GM23248 (cell line): ENCODE data around the gene SCYL1. TPM values are rescaled to one million over a fixed set of nuclear protein-coding genes. Genes with fewer than 3 reads are reported as not detected.
A peak's percentile ranks its signal among the peaks of the same experiment; 100 is the strongest.

Source experiments
- DNase-seq: peaks from one replicate; pipeline ENCODE4 v3.0.0-alpha.2; 2015
- H2AFZ ChIP-seq: fragments of 200-600 bp; sonication (generic); 2 replicates; pipeline ENCODE4 v1.6.1; 2016; ENCODE audit warnings: antibody characterized with exemption
- H3F3A ChIP-seq: fragments of 200-600 bp; sonication (generic); 2 replicates; pipeline ENCODE4 v1.6.1; 2016; ENCODE audit warnings: mild to moderate bottlenecking, antibody characterized with exemption, mixed run types; ENCODE audit not compliant: insufficient read depth
- H3K27ac ChIP-seq: fragments of 200-600 bp; sonication (generic); 2 replicates; pipeline ENCODE4 v1.5.1; 2016; ENCODE audit warnings: mild to moderate bottlenecking
- H3K27me3 ChIP-seq: fragments of 200-600 bp; sonication (generic); replicated peaks from 2 replicates; pipeline ENCODE4 v1.6.1; 2016; ENCODE audit warnings: mild to moderate bottlenecking; ENCODE audit not compliant: insufficient read depth
- H3K36me3 ChIP-seq: fragments of 200-600 bp; sonication (generic); 2 replicates; pipeline ENCODE4 v1.6.1; 2016; ENCODE audit warnings: low read depth, mild to moderate bottlenecking
- H3K4me1 ChIP-seq: fragments of 200-600 bp; sonication (generic); 2 replicates; pipeline ENCODE4 v1.6.1; 2016; ENCODE audit warnings: mild to moderate bottlenecking; ENCODE audit not compliant: insufficient read depth
- H3K4me2 ChIP-seq: fragments of 200-600 bp; sonication (generic); one replicate; pipeline ENCODE4 v1.6.1; 2016; ENCODE audit warnings: mild to moderate bottlenecking; ENCODE audit not compliant: unreplicated experiment
- H3K4me3 ChIP-seq: fragments of 200-600 bp; sonication (generic); 2 replicates; pipeline ENCODE4 v1.5.1; 2016; ENCODE audit warnings: mild to moderate bottlenecking
- H3K79me2 ChIP-seq: fragments of 200-600 bp; sonication (generic); 2 replicates; pipeline ENCODE4 v1.6.1; 2016; ENCODE audit warnings: mild to moderate bottlenecking; ENCODE audit not compliant: insufficient read depth
- H3K9ac ChIP-seq: fragments of 200-600 bp; sonication (generic); 2 replicates; pipeline ENCODE4 v1.6.1; 2016; ENCODE audit warnings: mild to moderate bottlenecking
- H3K9me2 ChIP-seq: fragments of 200-600 bp; sonication (generic); 2 replicates; pipeline ENCODE4 v1.6.1; 2016; ENCODE audit warnings: mixed run types, mild to moderate bottlenecking, moderate library complexity; ENCODE audit not compliant: insufficient read depth
- H3K9me3 ChIP-seq: fragments of 200-600 bp; sonication (generic); one replicate; pipeline ENCODE4 v1.6.1; 2017; ENCODE audit warnings: low read depth
- H4K20me1 ChIP-seq: fragments of 200-600 bp; sonication (generic); 2 replicates; pipeline ENCODE4 v1.6.0; 2016; ENCODE audit not compliant: insufficient read depth
- EZH2 ChIP-seq: fragments of 200-600 bp; sonication (generic); IDR thresholded peaks from 2 replicates; pipeline ENCODE4 v1.6.1; 2018; ENCODE audit warnings: antibody characterized with exemption, mild to moderate bottlenecking; ENCODE audit not compliant: insufficient read depth, poor library complexity, severe bottlenecking
- EZH2phosphoT487 ChIP-seq: fragments of 200-600 bp; sonication (generic); IDR thresholded peaks from 2 replicates; pipeline ENCODE4 v1.6.1; 2018; ENCODE audit warnings: antibody characterized with exemption, moderate library complexity, mild to moderate bottlenecking, low read depth; ENCODE audit not compliant: insufficient read depth
- WGBS, 2 experiments: methylation state at CpG; one replicate each; pipeline ENCODE4 v1.1.6; 2015 to 2017; ENCODE audit warnings: low lambda C conversion rate in 2 of 2, low coverage in 1 of 2; ENCODE audit errors: missing lambda C conversion rate in 2 of 2; 5-methylcytosine and 5-hydroxymethylcytosine counted together
- in situ Hi-C: fragments of 300-500 bp; cut with MboI; formaldehyde crosslinking; loops from 2 replicates; pipeline ENCODE4 v1.15.0; 2020
- polyA plus RNA-seq: library from polyadenylated mRNA; unstranded; fragments of >200 nt; fragmentation: Nextera tagmentation; extraction: Ambion mirVana; gene quantifications from 2 replicates; pipeline ENCODE4 v1.2.1, GENCODE V29; 2016
- total RNA-seq: library from RNA; depleted of rRNA; stranded (reverse); fragments of >200 nt; shearing (Covaris generic); gene quantifications from 2 replicates; pipeline ENCODE4 v1.2.3, GENCODE V29; 2014

Gene SCYL1
- total and polyA plus RNA-seq, 2 experiments from 2014 or later = 90.7 to 115 TPM

GRCh38 chr11:65486570-65487466 lies 38.1 kb upstream of the SCYL1 start:
- TF ChIP-seq EZH2 = no peak
- no peak for TF ChIP-seq EZH2phosphoT487
- DNase-seq = no peak
- 75 to 78% methylated on average over 10 of the region's 10 CpGs for WGBS, 2 experiments
- H3K4me2 ChIP-seq = peak overlapping the region; percentile 75
- peak overlapping the region; percentile 75 for H3K9ac ChIP-seq
- H3K79me2 ChIP-seq = peaks cover 71% of the 10 kb centered on the region
- H3F3A ChIP-seq = peaks cover 69% of the 10 kb centered on the region
- H3K36me3 ChIP-seq = no peaks in the 10 kb centered on the region
- H3K27me3 ChIP-seq = no peaks in the 10 kb centered on the region
- H3K9me3 ChIP-seq = no peaks in the 10 kb centered on the region
- no peak overlapping the region for H2AFZ ChIP-seq
- no peaks in the 10 kb centered on the region for H3K9me2 ChIP-seq
- peak overlapping the region; percentile 100 for H3K27ac ChIP-seq
- H3K4me3 ChIP-seq = peak overlapping the region; percentile 28; the same call in 1 of the 2 replicates
- peaks cover 73% of the 10 kb centered on the region for H3K4me1 ChIP-seq
- in situ Hi-C loops = no loop called here
- no peaks in the 10 kb centered on the region for H4K20me1 ChIP-seq

- Histone ChIP-seq H3K9me3 (no peaks in the 10 kb centered on the region), H3K27me3 (no peaks in the 10 kb centered on the region), H3K4me2 (peak overlapping the region; percentile 82), H3K27ac (peak overlapping the region; percentile 100), H3K4me1 (peaks cover 75% of the 10 kb centered on the region), H3K4me3 (peak overlapping the region; percentile 53), H4K20me1 (no peaks in the 10 kb centered on the region), H3K36me3 (no peaks in the 10 kb centered on the region), H3F3A (peaks cover 69% of the 10 kb centered on the region), H2AFZ (peak overlapping the region; percentile 12; the same call in 1 of the 2 replicates), H3K79me2 (peaks cover 63% of the 10 kb centered on the region), H3K9me2 (no peaks in the 10 kb centered on the region), H3K9ac (peak overlapping the region; percentile 91)
- WGBS, 2 experiments = 14% methylated on average over 17 of the region's 17 CpGs
- DNase-seq = peak; percentile 100
- TF ChIP-seq EZH2 (no peak), EZH2phosphoT487 (no peak)
- in situ Hi-C loops = no loop called here
These were observed 37.2 kb upstream of the SCYL1 start for GRCh38 chr11:65487467-65488272.

GRCh38 chr11:65488273-65489034 lies 36.4 kb upstream of the SCYL1 start:
- Histone ChIP-seq H3K4me3 (peak overlapping the region; percentile 53), H3K4me2 (peak overlapping the region; percentile 82), H4K20me1 (no peaks in the 10 kb centered on the region), H3K4me1 (peaks cover 82% of the 10 kb centered on the region), H3K27me3 (no peaks in the 10 kb centered on the region), H3K9me2 (no peaks in the 10 kb centered on the region), H2AFZ (peak overlapping the region; percentile 12; the same call in 1 of the 2 replicates), H3K9ac (peak overlapping the region; percentile 91), H3F3A (peaks cover 77% of the 10 kb centered on the region), H3K36me3 (no peaks in the 10 kb centered on the region), H3K9me3 (no peaks in the 10 kb centered on the region), H3K79me2 (peaks cover 61% of the 10 kb centered on the region), H3K27ac (peak overlapping the region; percentile 100)
- in situ Hi-C loops = no loop called here
- WGBS, 2 experiments = 7 to 12% methylated on average over 10 of the region's 10 CpGs
- DNase-seq = peak; percentile 88
- TF ChIP-seq EZH2 (no peak), EZH2phosphoT487 (no peak)

GRCh38 chr11:65489035-65489705 lies 35.7 kb upstream of the SCYL1 start:
- peaks cover 82% of the 10 kb centered on the region for H3F3A ChIP-seq
- no peaks in the 10 kb centered on the region for H4K20me1 ChIP-seq
- peaks cover 57% of the 10 kb centered on the region for H3K79me2 ChIP-seq
- H3K9me3 ChIP-seq = no peaks in the 10 kb centered on the region
- no peak for TF ChIP-seq EZH2
- no peak for TF ChIP-seq EZH2phosphoT487
- no peaks in the 10 kb centered on the region for H3K9me2 ChIP-seq
- 13 to 17% methylated on average over 10 of the region's 10 CpGs for WGBS, 2 experiments
- peaks cover 88% of the 10 kb centered on the region for H3K4me1 ChIP-seq
- in situ Hi-C loops = no loop called here
- peak overlapping the region; percentile 100 for H3K27ac ChIP-seq
- no peaks in the 10 kb centered on the region for H3K36me3 ChIP-seq
- DNase-seq = peak; percentile 92
- no peak overlapping the region for H2AFZ ChIP-seq
- peak overlapping the region; percentile 91 for H3K9ac ChIP-seq
- peak overlapping the region; percentile 82 for H3K4me2 ChIP-seq
- peak overlapping the region; percentile 53 for H3K4me3 ChIP-seq
- H3K27me3 ChIP-seq = no peaks in the 10 kb centered on the region
